ENCODE results near the gene CCER1. TPM values are rescaled to one million over a fixed set of nuclear protein-coding genes. Genes with fewer than 3 reads are reported as not detected.

CCER1 gene
- total and polyA plus RNA-seq, 2 experiments from 2014 or later: not detected

- TF ChIP-seq REST (IDR thresholded peaks at IDR 0.05; ENCODE audit: unreplicated experiment) (no peak), NANOG (IDR thresholded peaks at IDR 0.05; ENCODE audit: borderline replicate concordance) (no peak), STAT1 (IDR thresholded peaks at IDR 0.05; ENCODE audit: unreplicated experiment) (no peak), EZH2phosphoT487 (IDR thresholded peaks at IDR 0.05; ENCODE audit: unreplicated experiment) (no peak), ZNF114 (CRISPR knock-in tag; IDR thresholded peaks at IDR 0.05) (no peak)
- TF ChIP-seq, protein P1, sequence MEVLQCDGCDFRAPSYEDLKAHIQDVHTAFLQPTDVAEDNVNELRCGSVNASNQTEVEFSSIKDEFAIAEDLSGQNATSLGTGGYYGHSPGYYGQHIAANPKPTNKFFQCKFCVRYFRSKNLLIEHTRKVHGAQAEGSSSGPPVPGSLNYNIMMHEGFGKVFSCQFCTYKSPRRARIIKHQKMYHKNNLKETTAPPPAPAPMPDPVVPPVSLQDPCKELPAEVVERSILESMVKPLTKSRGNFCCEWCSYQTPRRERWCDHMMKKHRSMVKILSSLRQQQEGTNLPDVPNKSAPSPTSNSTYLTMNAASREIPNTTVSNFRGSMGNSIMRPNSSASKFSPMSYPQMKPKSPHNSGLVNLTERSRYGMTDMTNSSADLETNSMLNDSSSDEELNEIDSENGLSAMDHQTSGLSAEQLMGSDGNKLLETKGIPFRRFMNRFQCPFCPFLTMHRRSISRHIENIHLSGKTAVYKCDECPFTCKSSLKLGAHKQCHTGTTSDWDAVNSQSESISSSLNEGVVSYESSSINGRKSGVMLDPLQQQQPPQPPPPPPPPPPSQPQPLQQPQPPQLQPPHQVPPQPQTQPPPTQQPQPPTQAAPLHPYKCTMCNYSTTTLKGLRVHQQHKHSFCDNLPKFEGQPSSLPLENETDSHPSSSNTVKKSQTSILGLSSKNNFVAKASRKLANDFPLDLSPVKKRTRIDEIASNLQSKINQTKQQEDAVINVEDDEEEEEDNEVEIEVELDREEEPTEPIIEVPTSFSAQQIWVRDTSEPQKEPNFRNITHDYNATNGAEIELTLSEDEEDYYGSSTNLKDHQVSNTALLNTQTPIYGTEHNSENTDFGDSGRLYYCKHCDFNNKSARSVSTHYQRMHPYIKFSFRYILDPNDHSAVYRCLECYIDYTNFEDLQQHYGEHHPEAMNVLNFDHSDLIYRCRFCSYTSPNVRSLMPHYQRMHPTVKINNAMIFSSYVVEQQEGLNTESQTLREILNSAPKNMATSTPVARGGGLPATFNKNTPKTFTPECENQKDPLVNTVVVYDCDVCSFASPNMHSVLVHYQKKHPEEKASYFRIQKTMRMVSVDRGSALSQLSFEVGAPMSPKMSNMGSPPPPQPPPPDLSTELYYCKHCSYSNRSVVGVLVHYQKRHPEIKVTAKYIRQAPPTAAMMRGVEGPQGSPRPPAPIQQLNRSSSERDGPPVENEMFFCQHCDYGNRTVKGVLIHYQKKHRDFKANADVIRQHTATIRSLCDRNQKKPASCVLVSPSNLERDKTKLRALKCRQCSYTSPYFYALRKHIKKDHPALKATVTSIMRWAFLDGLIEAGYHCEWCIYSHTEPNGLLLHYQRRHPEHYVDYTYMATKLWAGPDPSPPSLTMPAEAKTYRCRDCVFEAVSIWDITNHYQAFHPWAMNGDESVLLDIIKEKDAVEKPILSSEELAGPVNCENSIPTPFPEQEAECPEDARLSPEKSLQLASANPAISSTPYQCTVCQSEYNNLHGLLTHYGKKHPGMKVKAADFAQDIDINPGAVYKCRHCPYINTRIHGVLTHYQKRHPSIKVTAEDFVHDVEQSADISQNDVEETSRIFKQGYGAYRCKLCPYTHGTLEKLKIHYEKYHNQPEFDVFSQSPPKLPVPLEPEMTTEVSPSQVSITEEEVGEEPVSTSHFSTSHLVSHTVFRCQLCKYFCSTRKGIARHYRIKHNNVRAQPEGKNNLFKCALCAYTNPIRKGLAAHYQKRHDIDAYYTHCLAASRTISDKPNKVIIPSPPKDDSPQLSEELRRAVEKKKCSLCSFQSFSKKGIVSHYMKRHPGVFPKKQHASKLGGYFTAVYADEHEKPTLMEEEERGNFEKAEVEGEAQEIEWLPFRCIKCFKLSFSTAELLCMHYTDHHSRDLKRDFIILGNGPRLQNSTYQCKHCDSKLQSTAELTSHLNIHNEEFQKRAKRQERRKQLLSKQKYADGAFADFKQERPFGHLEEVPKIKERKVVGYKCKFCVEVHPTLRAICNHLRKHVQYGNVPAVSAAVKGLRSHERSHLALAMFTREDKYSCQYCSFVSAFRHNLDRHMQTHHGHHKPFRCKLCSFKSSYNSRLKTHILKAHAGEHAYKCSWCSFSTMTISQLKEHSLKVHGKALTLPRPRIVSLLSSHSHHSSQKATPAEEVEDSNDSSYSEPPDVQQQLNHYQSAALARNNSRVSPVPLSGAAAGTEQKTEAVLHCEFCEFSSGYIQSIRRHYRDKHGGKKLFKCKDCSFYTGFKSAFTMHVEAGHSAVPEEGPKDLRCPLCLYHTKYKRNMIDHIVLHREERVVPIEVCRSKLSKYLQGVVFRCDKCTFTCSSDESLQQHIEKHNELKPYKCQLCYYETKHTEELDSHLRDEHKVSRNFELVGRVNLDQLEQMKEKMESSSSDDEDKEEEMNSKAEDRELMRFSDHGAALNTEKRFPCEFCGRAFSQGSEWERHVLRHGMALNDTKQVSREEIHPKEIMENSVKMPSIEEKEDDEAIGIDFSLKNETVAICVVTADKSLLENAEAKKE (CRISPR knock-in tag; IDR thresholded peaks at IDR 0.05): no peak
Measured at GRCh38 chr12:90922145-90922627, 32.8 kb downstream of the CCER1 start (continued).

DNA sequence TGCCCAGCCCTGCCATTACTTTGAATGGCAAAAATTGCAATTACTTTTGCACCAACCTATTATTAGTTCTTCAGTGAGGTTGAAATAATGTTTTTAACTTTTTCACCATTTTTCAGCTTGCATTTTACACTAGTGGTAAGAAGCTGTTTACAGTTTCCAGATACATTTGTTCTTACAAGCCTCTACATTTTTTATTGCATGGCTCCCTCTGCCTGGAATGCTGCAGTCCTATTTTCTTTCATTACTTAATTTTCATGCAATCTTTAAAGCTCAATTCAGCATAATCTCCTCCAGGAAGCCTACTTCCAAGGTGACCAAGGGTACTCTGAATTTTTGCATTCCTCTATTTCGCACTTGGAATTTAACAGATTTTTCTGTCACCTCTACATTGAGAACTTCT is 33.4 kb downstream of the CCER1 start:
- no peak for ATAC-seq
- H3K9me3 Mint-ChIP-seq: no peaks in the 10 kb centered on the region
- H3K79me2 ChIP-seq (replicated peaks; ENCODE audit: insufficient read depth): no peaks in the 10 kb centered on the region
- peaks cover 6% of the 10 kb centered on the region; the same call in 2 of the 3 replicates for H3K4me1 Mint-ChIP-seq
- no peaks in the 10 kb centered on the region for H3K27me3 ChIP-seq (ENCODE audit: insufficient read depth)
- H3K4me3 Mint-ChIP-seq: no peak overlapping the region
- H3K9me2 ChIP-seq (ENCODE audit: insufficient read depth): no peaks in the 10 kb centered on the region
- H3K27me3 Mint-ChIP-seq (ENCODE audit: insufficient read depth, low read depth, poor library complexity): no peaks in the 10 kb centered on the region
- H4K20me1 ChIP-seq (replicated peaks; ENCODE audit: insufficient read depth): no peaks in the 10 kb centered on the region
- no peak overlapping the region for H2AFZ ChIP-seq
- TF ChIP-seq NANOG (IDR thresholded peaks at IDR 0.05; ENCODE audit: borderline replicate concordance): no peak
- no peak for TF ChIP-seq EZH2phosphoT487 (IDR thresholded peaks at IDR 0.05; ENCODE audit: unreplicated experiment)
- TF ChIP-seq STAT1 (IDR thresholded peaks at IDR 0.05; ENCODE audit: unreplicated experiment): no peak
- no peak overlapping the region for H3K27ac ChIP-seq (ENCODE audit: low read depth)
- H3K4me2 ChIP-seq: no peak overlapping the region
- H3K4me3 ChIP-seq: no peak overlapping the region
- no peaks in the 10 kb centered on the region for H3F3A ChIP-seq (replicated peaks; ENCODE audit: low read depth)
- no peak overlapping the region for H3K27ac Mint-ChIP-seq
- H3K4me1 ChIP-seq (ENCODE audit: insufficient read depth): peaks cover 5% of the 10 kb centered on the region; the same call in 1 of the 2 replicates
- no peaks in the 10 kb centered on the region for H3K36me3 ChIP-seq (ENCODE audit: insufficient read depth)
- H3K36me3 Mint-ChIP-seq (ENCODE audit: low read depth): no peaks in the 10 kb centered on the region
- DNase-seq (ENCODE audit: low spot score): no peak
